OCI-LY7 (cell line): ENCODE results near the gene RNF11.

Experiments used
- EZH2phosphoT487 ChIP-seq: fragments of 200-600 bp; sonication (generic); IDR thresholded peaks from 2 replicates; pipeline ENCODE4 v1.6.1; 2018; ENCODE audit warnings: low read depth, borderline replicate concordance, mild to moderate bottlenecking, mixed run types, antibody characterized with exemption, low read length, moderate library complexity, mixed read lengths
- TF ChIP-seq, protein P1 (sequence below): fragments of 200-600 bp; sonication (generic); conservative IDR thresholded peaks from 2 replicates; pipeline ENCODE4 v1.5.1; 2014; ENCODE audit warnings: mild to moderate bottlenecking, antibody characterized with exemption, low read length, moderate library complexity, mixed read lengths

DNA sequence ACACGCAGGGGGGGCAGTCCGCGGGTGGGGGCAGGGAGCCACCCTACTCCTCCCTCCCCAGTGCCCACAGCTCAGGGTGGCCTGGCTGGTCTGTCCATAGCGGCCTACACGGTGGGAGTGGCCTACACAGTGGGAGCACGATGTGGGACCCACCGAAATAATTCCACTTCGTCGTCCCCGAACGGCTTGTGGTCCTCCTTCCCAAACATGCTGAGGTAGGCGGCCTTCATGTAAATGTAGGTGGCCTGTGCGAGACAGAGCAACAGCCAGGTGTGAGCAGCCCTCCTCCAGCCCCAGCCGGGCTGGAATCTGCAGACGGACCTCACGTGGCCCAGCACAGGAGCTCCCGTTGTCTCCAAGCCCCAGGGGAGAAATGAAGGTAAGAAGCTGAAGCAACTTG lies 59.9 kb downstream of the RNF11 start:
- TF ChIP-seq, protein P1, sequence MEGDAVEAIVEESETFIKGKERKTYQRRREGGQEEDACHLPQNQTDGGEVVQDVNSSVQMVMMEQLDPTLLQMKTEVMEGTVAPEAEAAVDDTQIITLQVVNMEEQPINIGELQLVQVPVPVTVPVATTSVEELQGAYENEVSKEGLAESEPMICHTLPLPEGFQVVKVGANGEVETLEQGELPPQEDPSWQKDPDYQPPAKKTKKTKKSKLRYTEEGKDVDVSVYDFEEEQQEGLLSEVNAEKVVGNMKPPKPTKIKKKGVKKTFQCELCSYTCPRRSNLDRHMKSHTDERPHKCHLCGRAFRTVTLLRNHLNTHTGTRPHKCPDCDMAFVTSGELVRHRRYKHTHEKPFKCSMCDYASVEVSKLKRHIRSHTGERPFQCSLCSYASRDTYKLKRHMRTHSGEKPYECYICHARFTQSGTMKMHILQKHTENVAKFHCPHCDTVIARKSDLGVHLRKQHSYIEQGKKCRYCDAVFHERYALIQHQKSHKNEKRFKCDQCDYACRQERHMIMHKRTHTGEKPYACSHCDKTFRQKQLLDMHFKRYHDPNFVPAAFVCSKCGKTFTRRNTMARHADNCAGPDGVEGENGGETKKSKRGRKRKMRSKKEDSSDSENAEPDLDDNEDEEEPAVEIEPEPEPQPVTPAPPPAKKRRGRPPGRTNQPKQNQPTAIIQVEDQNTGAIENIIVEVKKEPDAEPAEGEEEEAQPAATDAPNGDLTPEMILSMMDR = no peak
- no peak for TF ChIP-seq EZH2phosphoT487
